ENCODE measurements around the gene HACD2.

HACD2 gene

DNA sequence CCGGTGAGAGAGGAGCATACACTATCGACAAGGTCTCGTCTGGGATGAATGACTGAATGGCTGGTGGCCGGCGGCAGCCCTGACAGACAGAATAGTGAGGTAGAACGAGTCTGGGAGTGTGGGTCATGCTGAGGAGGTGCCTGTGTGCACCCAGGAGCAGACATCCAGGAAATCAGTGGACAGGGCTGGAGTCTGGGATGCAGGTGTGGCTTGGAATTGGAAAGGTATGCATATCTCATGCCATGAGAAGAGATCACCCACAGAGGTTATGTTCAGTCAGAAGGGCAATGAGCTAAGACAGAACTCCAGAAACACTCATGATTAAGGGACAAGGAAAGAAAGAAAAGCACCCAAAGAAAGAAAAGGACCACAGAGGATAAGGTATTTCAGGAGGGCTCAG lies 20.8 kb downstream of the HACD2 start:
- no peak overlapping the region for H3K4me3 ChIP-seq (ENCODE audit: low read depth in 1 of 2, low read length in 1 of 2)
- TF ChIP-seq, protein P1, sequence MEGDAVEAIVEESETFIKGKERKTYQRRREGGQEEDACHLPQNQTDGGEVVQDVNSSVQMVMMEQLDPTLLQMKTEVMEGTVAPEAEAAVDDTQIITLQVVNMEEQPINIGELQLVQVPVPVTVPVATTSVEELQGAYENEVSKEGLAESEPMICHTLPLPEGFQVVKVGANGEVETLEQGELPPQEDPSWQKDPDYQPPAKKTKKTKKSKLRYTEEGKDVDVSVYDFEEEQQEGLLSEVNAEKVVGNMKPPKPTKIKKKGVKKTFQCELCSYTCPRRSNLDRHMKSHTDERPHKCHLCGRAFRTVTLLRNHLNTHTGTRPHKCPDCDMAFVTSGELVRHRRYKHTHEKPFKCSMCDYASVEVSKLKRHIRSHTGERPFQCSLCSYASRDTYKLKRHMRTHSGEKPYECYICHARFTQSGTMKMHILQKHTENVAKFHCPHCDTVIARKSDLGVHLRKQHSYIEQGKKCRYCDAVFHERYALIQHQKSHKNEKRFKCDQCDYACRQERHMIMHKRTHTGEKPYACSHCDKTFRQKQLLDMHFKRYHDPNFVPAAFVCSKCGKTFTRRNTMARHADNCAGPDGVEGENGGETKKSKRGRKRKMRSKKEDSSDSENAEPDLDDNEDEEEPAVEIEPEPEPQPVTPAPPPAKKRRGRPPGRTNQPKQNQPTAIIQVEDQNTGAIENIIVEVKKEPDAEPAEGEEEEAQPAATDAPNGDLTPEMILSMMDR (IDR thresholded peaks at IDR 0.05) = no peak
- no peaks in the 10 kb centered on the region for H3K4me1 ChIP-seq (ENCODE audit: control insufficient read depth in 1 of 2, insufficient read depth in 1 of 2, low read depth in 1 of 2, low read length in 1 of 2)
- no peaks in the 10 kb centered on the region for H3K36me3 ChIP-seq
- no peaks in the 10 kb centered on the region for H3K27me3 ChIP-seq
- H3K9me3 ChIP-seq = no peaks in the 10 kb centered on the region
- no peak overlapping the region for H3K27ac ChIP-seq

DNA sequence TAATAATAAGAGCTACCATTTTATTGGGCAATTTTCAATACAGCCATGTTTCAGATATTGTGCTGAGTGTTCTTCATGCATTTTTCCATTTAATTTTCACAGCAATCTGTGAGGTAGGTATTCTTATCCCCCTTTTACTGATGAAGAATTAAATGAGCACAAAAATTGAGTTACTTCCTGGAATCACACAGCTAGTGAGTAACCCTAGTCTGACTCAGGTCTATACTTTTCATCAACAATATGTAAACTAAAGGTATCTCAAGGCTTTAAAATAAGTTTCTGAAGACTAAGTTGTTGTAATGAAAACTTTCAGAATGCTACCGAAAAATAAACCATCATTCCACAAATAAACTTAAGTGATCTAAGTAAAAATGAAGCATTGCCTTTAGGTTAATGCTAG lies 22.3 kb downstream of the HACD2 start:
- Histone ChIP-seq H3K4me1 (ENCODE audit: control insufficient read depth in 1 of 2, insufficient read depth in 1 of 2, low read depth in 1 of 2, low read length in 1 of 2) (no peaks in the 10 kb centered on the region), H3K9me3 (no peaks in the 10 kb centered on the region), H3K36me3 (no peaks in the 10 kb centered on the region), H3K4me3 (ENCODE audit: low read depth in 1 of 2, low read length in 1 of 2) (no peak overlapping the region), H3K27ac (no peak overlapping the region), H3K27me3 (no peaks in the 10 kb centered on the region)
- TF ChIP-seq, protein P1 (IDR thresholded peaks at IDR 0.05) = no peak

DNA sequence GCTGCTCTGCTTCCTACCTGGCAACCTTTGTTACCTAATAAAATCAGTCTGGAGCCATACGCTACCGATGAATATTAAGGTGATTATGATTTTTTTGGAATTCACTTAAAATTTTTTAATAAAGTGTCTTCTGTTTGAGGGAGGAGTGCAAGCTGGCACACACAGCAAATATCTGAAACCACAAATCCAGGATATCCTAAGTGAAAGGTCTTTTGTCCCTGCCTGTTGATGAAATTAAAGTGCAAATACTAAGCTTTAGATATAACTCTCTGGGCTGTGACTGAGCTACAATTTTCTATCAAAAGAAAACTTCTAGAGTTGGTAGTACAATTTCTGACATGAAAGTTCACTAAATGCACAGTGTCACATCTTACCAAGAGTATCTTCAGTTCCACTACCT lies 23.7 kb downstream of the HACD2 start:
- TF ChIP-seq, protein P1 (IDR thresholded peaks at IDR 0.05) = no peak
- H3K27me3 ChIP-seq = no peaks in the 10 kb centered on the region
- no peaks in the 10 kb centered on the region for H3K36me3 ChIP-seq
- no peak overlapping the region for H3K4me3 ChIP-seq (ENCODE audit: low read depth in 1 of 2, low read length in 1 of 2)
- no peak overlapping the region for H3K27ac ChIP-seq
- H3K9me3 ChIP-seq = no peaks in the 10 kb centered on the region
- no peaks in the 10 kb centered on the region for H3K4me1 ChIP-seq (ENCODE audit: control insufficient read depth in 1 of 2, insufficient read depth in 1 of 2, low read depth in 1 of 2, low read length in 1 of 2)

DNA sequence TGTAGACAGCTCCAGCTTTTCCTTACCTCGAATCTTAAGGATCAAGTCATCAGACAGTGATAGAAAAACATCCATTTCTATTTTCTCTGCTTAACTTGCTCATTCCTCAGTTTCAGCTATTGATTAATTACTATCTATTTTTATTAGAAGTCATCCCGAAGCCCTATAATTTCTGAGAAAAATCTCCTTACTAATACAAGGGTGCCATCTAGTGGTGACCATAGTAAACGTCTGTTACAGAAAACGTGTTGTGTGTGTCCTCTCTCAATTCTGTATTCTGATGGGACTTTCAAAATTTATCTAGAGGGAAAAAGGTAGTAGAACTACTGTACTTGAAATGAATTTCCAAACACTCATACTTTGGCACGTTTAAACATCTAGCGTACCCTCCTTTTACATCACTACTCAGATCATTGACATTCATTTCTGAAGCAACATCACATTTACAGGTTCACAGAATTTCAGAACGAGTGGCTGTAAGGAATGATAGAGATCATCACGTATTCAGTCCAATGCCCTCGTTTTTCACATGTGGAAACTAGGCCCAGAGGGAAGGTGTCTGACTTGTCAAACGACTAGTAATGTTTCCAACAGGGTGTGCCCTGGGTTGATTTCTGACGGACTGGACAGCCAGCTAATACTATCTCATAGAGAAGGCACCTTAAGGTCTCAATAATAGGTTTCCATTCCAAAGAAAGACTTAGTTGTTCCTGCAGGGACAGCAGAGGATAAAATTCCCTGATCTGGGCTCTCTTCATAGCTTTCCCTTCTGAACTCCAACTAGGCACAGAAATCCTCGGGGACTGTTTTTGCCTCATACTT lies 25.6 kb downstream of the HACD2 start:
- no peaks in the 10 kb centered on the region for H3K36me3 ChIP-seq
- TF ChIP-seq, protein P1 (IDR thresholded peaks at IDR 0.05) = peak; percentile 58

DNA sequence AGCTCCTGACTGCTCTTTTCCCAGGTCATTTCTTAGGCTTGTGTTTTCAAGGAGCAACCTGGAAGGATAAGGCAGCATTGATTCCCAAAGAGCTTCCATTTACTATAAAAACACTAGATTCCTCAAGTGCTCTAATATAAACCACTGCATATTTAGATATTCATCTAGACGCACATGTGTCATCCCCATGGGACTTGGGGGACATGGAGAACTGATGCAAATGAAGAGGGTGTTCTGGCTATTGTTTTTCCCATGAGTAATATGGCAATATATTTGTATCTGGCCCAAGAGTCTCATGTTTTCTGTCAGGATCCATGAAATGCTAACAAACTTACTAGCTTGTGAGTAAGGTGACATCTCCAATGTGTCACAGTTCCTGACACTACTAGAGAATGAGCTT lies 31.3 kb downstream of the HACD2 start:
- no peaks in the 10 kb centered on the region for H3K9me3 ChIP-seq
- H3K4me1 ChIP-seq (ENCODE audit: control insufficient read depth in 1 of 2, insufficient read depth in 1 of 2, low read depth in 1 of 2, low read length in 1 of 2) = no peaks in the 10 kb centered on the region
- no peak overlapping the region for H3K27ac ChIP-seq
- TF ChIP-seq, protein P1 (IDR thresholded peaks at IDR 0.05) = no peak
- no peaks in the 10 kb centered on the region for H3K36me3 ChIP-seq
- H3K4me3 ChIP-seq (ENCODE audit: low read depth in 1 of 2, low read length in 1 of 2) = no peak overlapping the region
- no peaks in the 10 kb centered on the region for H3K27me3 ChIP-seq

More for the DNA sequence above, 25.6 kb downstream of the HACD2 start:
- no peaks in the 10 kb centered on the region for H3K9me3 ChIP-seq
- H3K27ac ChIP-seq = no peak overlapping the region
- no peaks in the 10 kb centered on the region for H3K27me3 ChIP-seq
- no peak overlapping the region for H3K4me3 ChIP-seq (ENCODE audit: low read depth in 1 of 2, low read length in 1 of 2)
- H3K4me1 ChIP-seq (ENCODE audit: control insufficient read depth in 1 of 2, insufficient read depth in 1 of 2, low read depth in 1 of 2, low read length in 1 of 2) = no peaks in the 10 kb centered on the region

Data from neutrophil (primary cell).